A673 (cell line): Measurements from ENCODE around the gene IL1RAPL1. TPM values are rescaled to one million over a fixed set of nuclear protein-coding genes. Genes with fewer than 3 reads are reported as not detected.

ENCODE experiments used
- BruUV-seq: library from RNA; stranded (reverse); fragments of 400-500 nt; replicated peaks from 2 replicates; lab custom pipeline; 2021; lab: Mats Ljungman, UMichigan
- CTCF ChIA-PET: fragments of 300-600 bp; sonication (Branson Sonifier 250); formaldehyde crosslinking; loops from one replicate; lab custom pipeline; 2022; ENCODE audit warnings: antibody characterized with exemption; lab: Charles Lee
- POLR2A ChIA-PET: fragments of 300-600 bp; sonication (Branson Sonifier 250); formaldehyde crosslinking; loops from one replicate; lab custom pipeline; 2022; ENCODE audit warnings: antibody characterized with exemption; ENCODE audit not compliant: low non-redundant PET; lab: Charles Lee
- DNase-seq: peaks from one replicate; pipeline ENCODE4 v3.0.0-alpha.2; 2015; ENCODE audit warnings: low spot score
- H3K27ac ChIP-seq: fragments of 200-600 bp; sonication (generic); 2 replicates; pipeline ENCODE4 v1.5.1; 2016; ENCODE audit warnings: mixed run types, low read depth, mild to moderate bottlenecking, mixed read lengths, antibody characterized with exemption, low read length; ENCODE audit not compliant: poor library complexity, severe bottlenecking
- H3K27me3 ChIP-seq: fragments of 200-600 bp; sonication (generic); replicated peaks from 2 replicates; pipeline ENCODE4 v1.6.1; 2017; ENCODE audit warnings: mixed run types, low read depth, mild to moderate bottlenecking, mixed read lengths, antibody characterized with exemption, low read length; ENCODE audit not compliant: insufficient read depth, poor library complexity
- H3K36me3 ChIP-seq: fragments of 200-600 bp; sonication (generic); 2 replicates; pipeline ENCODE4 v1.6.1; 2016; ENCODE audit warnings: mixed run types, mild to moderate bottlenecking, mixed read lengths, antibody characterized with exemption, low read length; ENCODE audit not compliant: insufficient read depth, poor library complexity, severe bottlenecking
- H3K4me1 ChIP-seq: fragments of 200-600 bp; sonication (generic); 2 replicates; pipeline ENCODE4 v1.6.1; 2017; ENCODE audit warnings: mixed run types, mild to moderate bottlenecking, mixed read lengths, antibody characterized with exemption, low read length; ENCODE audit not compliant: insufficient read depth, poor library complexity, severe bottlenecking
- H3K4me3 ChIP-seq: fragments of 200-600 bp; sonication (generic); 2 replicates; pipeline ENCODE4 v1.5.1; 2016; ENCODE audit warnings: low read depth, mixed run types, mild to moderate bottlenecking, mixed read lengths, low read length; ENCODE audit not compliant: poor library complexity, severe bottlenecking
- H3K9me3 ChIP-seq: fragments of 200-600 bp; sonication (generic); 2 replicates; pipeline ENCODE4 v1.6.1; 2016; ENCODE audit warnings: mixed run types, low read depth, mild to moderate bottlenecking, mixed read lengths, antibody characterized with exemption, low read length; ENCODE audit not compliant: poor library complexity, severe bottlenecking
- CTCF ChIP-seq: fragments of 300-800, 200-600 bp; sonication (generic); conservative IDR thresholded peaks from 2 replicates; pipeline ENCODE4 v1.5.1; 2017; ENCODE audit warnings: low read depth, mild to moderate bottlenecking, antibody characterized with exemption, low read length, moderate library complexity, mixed read lengths
- EZH2 ChIP-seq: fragments of 200-600 bp; sonication (generic); IDR thresholded peaks from 2 replicates; pipeline ENCODE4 v1.6.1; 2017; ENCODE audit warnings: borderline replicate concordance, low read depth, mild to moderate bottlenecking, mixed read lengths, antibody characterized with exemption, low read length; ENCODE audit not compliant: poor library complexity, severe bottlenecking
- intact Hi-C: fragments of 100-400 bp; cut with micrococcal nuclease; formaldehyde crosslinking; loops from one replicate; pipeline ENCODE4 v1.10.0; 2022; ENCODE audit not compliant: unreplicated experiment
- total RNA-seq: library from RNA; stranded (reverse); gene quantifications from 2 replicates; pipeline ENCODE4 v1.2.3, GENCODE V29; 2021

The IL1RAPL1 gene
- total RNA-seq, 1 experiment from 2014 or later, result 0.21 TPM

GRCh38 chrX:28589046-28589445, 1.8 kb downstream of the IL1RAPL1 start:
- Histone ChIP-seq H3K4me1 (no peaks in the 10 kb centered on the region), H3K27me3 (peaks cover 74% of the 10 kb centered on the region), H3K36me3 (no peaks in the 10 kb centered on the region), H3K9me3 (no peaks in the 10 kb centered on the region), H3K27ac (no peak overlapping the region), H3K4me3 (no peak overlapping the region)
- intact Hi-C loops, result loop anchor here (10.0 kb wide), 1 partner anchor 1316 kb away; no protein-coding TSS in a partner anchor
- TF ChIP-seq CTCF (no peak), EZH2 (no peak)
- ChIA-PET POLR2A (no interaction called here), CTCF (no interaction called here)
- no TSS peak for BruUV-seq
- no peak for DNase-seq

GRCh38 chrX:28590396-28590795, 3.1 kb downstream of the IL1RAPL1 start:
- H3K27me3 ChIP-seq, result peaks cover 65% of the 10 kb centered on the region
- no peaks in the 10 kb centered on the region for H3K36me3 ChIP-seq
- BruUV-seq, result no TSS peak
- intact Hi-C loops, result no loop called here
- H3K27ac ChIP-seq, result no peak overlapping the region
- H3K9me3 ChIP-seq, result no peaks in the 10 kb centered on the region
- H3K4me1 ChIP-seq, result no peaks in the 10 kb centered on the region
- DNase-seq, result no peak
- ChIA-PET CTCF (no interaction called here), POLR2A (no interaction called here)
- no peak for TF ChIP-seq EZH2
- H3K4me3 ChIP-seq, result no peak overlapping the region

- TF ChIP-seq EZH2 (no peak), CTCF (no peak)
- Histone ChIP-seq H3K9me3 (no peaks in the 10 kb centered on the region), H3K4me3 (no peak overlapping the region), H3K4me1 (no peaks in the 10 kb centered on the region), H3K36me3 (no peaks in the 10 kb centered on the region), H3K27ac (no peak overlapping the region), H3K27me3 (peaks cover 57% of the 10 kb centered on the region)
- no TSS peak for BruUV-seq
- intact Hi-C loops, result no loop called here
- no peak for DNase-seq
- POLR2A ChIA-PET, result no interaction called here
- CTCF ChIA-PET, result no interaction called here
These were observed 4.3 kb downstream of the IL1RAPL1 start for GRCh38 chrX:28591542-28591941.

GRCh38 chrX:28595346-28595745, 8.1 kb downstream of the IL1RAPL1 start:
- H3K36me3 ChIP-seq, result no peaks in the 10 kb centered on the region
- H3K4me1 ChIP-seq, result no peaks in the 10 kb centered on the region
- ChIA-PET POLR2A (no interaction called here), CTCF (no interaction called here)
- DNase-seq, result no peak
- H3K4me3 ChIP-seq, result no peak overlapping the region
- no peak overlapping the region for H3K27ac ChIP-seq
- BruUV-seq, result no TSS peak
- H3K9me3 ChIP-seq, result no peaks in the 10 kb centered on the region
- intact Hi-C loops, result no loop called here
- H3K27me3 ChIP-seq, result peaks cover 28% of the 10 kb centered on the region
- TF ChIP-seq CTCF (no peak), EZH2 (no peak)
